ENCODE measurements around the gene ST8SIA5. TPM values are rescaled to one million over a fixed set of nuclear protein-coding genes. Genes with fewer than 3 reads are reported as not detected.

Gene ST8SIA5
- total RNA-seq, 1 experiment from 2014 or later = not detected

GRCh38 chr18:46754661-46755292 is 2.1 kb downstream of the ST8SIA5 start:
- no peaks in the 10 kb centered on the region for H3K9me3 Mint-ChIP-seq (ENCODE audit: unreplicated experiment)
- peaks cover 5% of the 10 kb centered on the region for H3K36me3 Mint-ChIP-seq (ENCODE audit: insufficient read depth, unreplicated experiment)
- CTCF ChIA-PET = interaction anchor here (0.5 kb wide), 1 partner anchor 10 kb away, joined by 3 read pairs; no protein-coding TSS in a partner anchor
- no peak overlapping the region for H3K4me3 Mint-ChIP-seq (ENCODE audit: unreplicated experiment)
- no peak overlapping the region for H3K27ac Mint-ChIP-seq (ENCODE audit: low read depth, unreplicated experiment)
- TF ChIP-seq, protein P1, sequence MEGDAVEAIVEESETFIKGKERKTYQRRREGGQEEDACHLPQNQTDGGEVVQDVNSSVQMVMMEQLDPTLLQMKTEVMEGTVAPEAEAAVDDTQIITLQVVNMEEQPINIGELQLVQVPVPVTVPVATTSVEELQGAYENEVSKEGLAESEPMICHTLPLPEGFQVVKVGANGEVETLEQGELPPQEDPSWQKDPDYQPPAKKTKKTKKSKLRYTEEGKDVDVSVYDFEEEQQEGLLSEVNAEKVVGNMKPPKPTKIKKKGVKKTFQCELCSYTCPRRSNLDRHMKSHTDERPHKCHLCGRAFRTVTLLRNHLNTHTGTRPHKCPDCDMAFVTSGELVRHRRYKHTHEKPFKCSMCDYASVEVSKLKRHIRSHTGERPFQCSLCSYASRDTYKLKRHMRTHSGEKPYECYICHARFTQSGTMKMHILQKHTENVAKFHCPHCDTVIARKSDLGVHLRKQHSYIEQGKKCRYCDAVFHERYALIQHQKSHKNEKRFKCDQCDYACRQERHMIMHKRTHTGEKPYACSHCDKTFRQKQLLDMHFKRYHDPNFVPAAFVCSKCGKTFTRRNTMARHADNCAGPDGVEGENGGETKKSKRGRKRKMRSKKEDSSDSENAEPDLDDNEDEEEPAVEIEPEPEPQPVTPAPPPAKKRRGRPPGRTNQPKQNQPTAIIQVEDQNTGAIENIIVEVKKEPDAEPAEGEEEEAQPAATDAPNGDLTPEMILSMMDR (IDR thresholded peaks at IDR 0.05; ENCODE audit: unreplicated experiment) = no peak
- peaks cover 38% of the 10 kb centered on the region for H3K27me3 Mint-ChIP-seq (ENCODE audit: insufficient read depth, unreplicated experiment)
- DNase-seq (ENCODE audit: unreplicated experiment) = no peak
- no TSS peak for BruUV-seq (replicated peaks)
- POLR2A ChIA-PET = no interaction called here
- no peaks in the 10 kb centered on the region for H3K4me1 Mint-ChIP-seq (ENCODE audit: insufficient read depth, unreplicated experiment)
- intact Hi-C loops (cut with micrococcal nuclease) = no loop called here

DNA sequence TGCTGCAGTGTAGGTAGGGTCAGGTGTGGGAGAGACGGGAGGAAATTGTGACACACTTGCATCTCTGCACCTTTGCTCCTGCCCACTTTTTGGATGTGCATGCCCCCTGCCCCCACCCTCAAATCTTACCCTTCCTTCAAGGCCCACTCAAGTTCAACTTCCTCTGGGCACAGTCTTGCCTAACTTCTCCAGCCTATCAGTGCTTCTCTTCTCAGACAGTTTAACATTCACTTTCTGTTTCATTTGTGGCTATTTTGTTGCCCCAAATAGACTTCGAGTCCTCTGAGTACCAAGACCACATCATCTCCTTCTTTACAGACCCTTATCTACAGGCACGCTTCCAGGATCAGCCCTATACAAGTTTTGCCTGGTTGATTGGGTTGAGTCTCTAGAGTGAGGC is 2.7 kb downstream of the ST8SIA5 start:
- Mint-ChIP-seq H3K9me3 (ENCODE audit: unreplicated experiment) (no peaks in the 10 kb centered on the region), H3K27ac (ENCODE audit: low read depth, unreplicated experiment) (no peak overlapping the region), H3K4me3 (ENCODE audit: unreplicated experiment) (no peak overlapping the region), H3K27me3 (ENCODE audit: insufficient read depth, unreplicated experiment) (peaks cover 32% of the 10 kb centered on the region), H3K36me3 (ENCODE audit: insufficient read depth, unreplicated experiment) (peaks cover 5% of the 10 kb centered on the region), H3K4me1 (ENCODE audit: insufficient read depth, unreplicated experiment) (no peaks in the 10 kb centered on the region)
- no TSS peak for BruUV-seq (replicated peaks)
- TF ChIP-seq, protein P1 (IDR thresholded peaks at IDR 0.05; ENCODE audit: unreplicated experiment) = no peak
- intact Hi-C loops (cut with micrococcal nuclease) = no loop called here
- DNase-seq (ENCODE audit: unreplicated experiment) = no peak
- ChIA-PET CTCF (no interaction called here), POLR2A (no interaction called here)

DNA sequence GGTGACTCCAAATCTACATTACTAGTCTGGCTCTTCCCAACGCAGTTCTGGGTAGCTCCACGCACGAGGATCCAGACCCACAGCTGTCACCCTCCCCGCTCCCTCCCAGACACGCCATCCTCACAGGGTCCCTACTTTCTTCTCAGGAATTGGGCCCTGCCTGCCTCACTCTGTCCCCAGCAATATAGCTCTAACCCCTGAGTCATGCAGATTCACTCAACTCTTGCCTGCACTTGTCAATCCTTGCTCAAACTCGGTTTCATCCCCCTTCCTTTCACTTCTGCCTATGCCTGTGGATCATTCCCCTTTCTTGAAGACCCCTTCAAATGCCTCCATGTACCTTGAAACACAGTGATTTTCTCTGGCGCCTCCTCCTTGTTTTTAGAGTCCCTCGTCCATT is 5.0 kb downstream of the ST8SIA5 start:
- POLR2A ChIA-PET = no interaction called here
- Mint-ChIP-seq H3K9me3 (ENCODE audit: unreplicated experiment) (no peaks in the 10 kb centered on the region), H3K27me3 (ENCODE audit: insufficient read depth, unreplicated experiment) (peaks cover 29% of the 10 kb centered on the region), H3K4me3 (ENCODE audit: unreplicated experiment) (no peak overlapping the region), H3K36me3 (ENCODE audit: insufficient read depth, unreplicated experiment) (peaks cover 5% of the 10 kb centered on the region), H3K4me1 (ENCODE audit: insufficient read depth, unreplicated experiment) (no peaks in the 10 kb centered on the region), H3K27ac (ENCODE audit: low read depth, unreplicated experiment) (no peak overlapping the region)
- no TSS peak for BruUV-seq (replicated peaks)
- intact Hi-C loops (cut with micrococcal nuclease) = no loop called here
- CTCF ChIA-PET = interaction anchor here (0.6 kb wide), 1 partner anchor 37 kb away, joined by 3 read pairs; no protein-coding TSS in a partner anchor
- TF ChIP-seq, protein P1 (IDR thresholded peaks at IDR 0.05; ENCODE audit: unreplicated experiment) = no peak
- no peak for DNase-seq (ENCODE audit: unreplicated experiment)

DNA sequence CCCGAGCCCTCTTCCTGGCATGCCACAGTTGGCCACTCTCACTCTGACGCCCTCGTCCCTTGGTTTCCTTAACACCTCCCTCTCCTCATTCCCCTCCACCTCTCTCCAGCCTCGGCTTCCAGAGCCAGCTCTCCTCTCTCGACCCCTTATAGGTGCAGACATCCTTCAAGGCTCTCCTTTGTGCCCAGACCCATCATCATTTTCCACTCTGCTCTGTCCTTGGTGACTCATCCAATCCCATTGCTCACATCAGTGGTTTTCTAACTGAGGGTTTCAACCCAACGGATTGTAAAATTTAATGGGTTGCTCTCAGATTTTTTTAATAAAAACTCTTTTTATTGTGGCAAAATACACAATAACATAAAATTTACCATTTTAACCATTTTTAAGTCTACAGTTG is 6.2 kb downstream of the ST8SIA5 start:
- intact Hi-C loops (cut with micrococcal nuclease) = no loop called here
- ChIA-PET POLR2A (no interaction called here), CTCF (no interaction called here)
- H3K4me1 Mint-ChIP-seq (ENCODE audit: insufficient read depth, unreplicated experiment) = no peaks in the 10 kb centered on the region
- H3K27me3 Mint-ChIP-seq (ENCODE audit: insufficient read depth, unreplicated experiment) = peaks cover 37% of the 10 kb centered on the region
- H3K27ac Mint-ChIP-seq (ENCODE audit: low read depth, unreplicated experiment) = no peak overlapping the region
- H3K36me3 Mint-ChIP-seq (ENCODE audit: insufficient read depth, unreplicated experiment) = peaks cover 5% of the 10 kb centered on the region
- BruUV-seq (replicated peaks) = no TSS peak
- DNase-seq (ENCODE audit: unreplicated experiment) = no peak
- no peak overlapping the region for H3K4me3 Mint-ChIP-seq (ENCODE audit: unreplicated experiment)
- no peaks in the 10 kb centered on the region for H3K9me3 Mint-ChIP-seq (ENCODE audit: unreplicated experiment)
- TF ChIP-seq, protein P1 (IDR thresholded peaks at IDR 0.05; ENCODE audit: unreplicated experiment) = no peak

All from MCF 10A (cell line).